Right atrium auricular region (tissue), 2 donors: ENCODE data around the gene EIF4EBP2. TPM values are rescaled to one million over a fixed set of nuclear protein-coding genes. Genes with fewer than 3 reads are reported as not detected.

Experiments used
- DNase-seq: peaks from one replicate; pipeline ENCODE4 v3.0.0-alpha.2; 2019; ENCODE audit warnings: low spot score
- H3K27ac ChIP-seq, 2 donors: fragments of 200-600 bp; sonication (generic); 1 replicate in 1 of 2; 2 replicates in 1 of 2; pipeline ENCODE4 v1.5.1; 2016 to 2019
- H3K27me3 ChIP-seq, 2 donors: fragments of 200-600 bp; sonication (generic); one replicate each; pipeline versions ENCODE4 v1.5.1 to v1.6.0; 2017 to 2019
- H3K36me3 ChIP-seq: fragments of 200-600 bp; sonication (generic); one replicate; pipeline ENCODE4 v1.5.1; 2016
- H3K4me1 ChIP-seq, 2 donors: fragments of 200-600 bp; sonication (generic); one replicate each; pipeline versions ENCODE4 v1.5.1 to v1.6.0; 2017 to 2019
- H3K4me3 ChIP-seq, 2 donors: fragments of 200-600 bp; sonication (generic); 1 replicate in 1 of 2; 2 replicates in 1 of 2; pipeline ENCODE4 v1.5.1; 2017 to 2019; ENCODE audit warnings: mild to moderate bottlenecking in 1 of 2, moderate library complexity in 1 of 2
- H3K9me3 ChIP-seq, 2 donors: fragments of 200-600 bp; sonication (generic); one replicate each; pipeline ENCODE4 v1.5.1; 2019
- total RNA-seq, 2 donors: library from RNA; depleted of rRNA; stranded (reverse); fragments of >200 nt; gene quantifications; one replicate each; pipeline ENCODE4 v1.1.0, GENCODE V29; 2016
- TF ChIP-seq, protein P1 (sequence below), 2 donors: fragments of 200-600 bp; sonication (generic); IDR thresholded peaks; one replicate each; pipeline ENCODE4 v1.5.1; 2019; ENCODE audit warnings: antibody characterized with exemption in 2 of 2

EIF4EBP2 gene
- total RNA-seq, 2 donors from 2014 or later, result 90.0 to 116 TPM

DNA sequence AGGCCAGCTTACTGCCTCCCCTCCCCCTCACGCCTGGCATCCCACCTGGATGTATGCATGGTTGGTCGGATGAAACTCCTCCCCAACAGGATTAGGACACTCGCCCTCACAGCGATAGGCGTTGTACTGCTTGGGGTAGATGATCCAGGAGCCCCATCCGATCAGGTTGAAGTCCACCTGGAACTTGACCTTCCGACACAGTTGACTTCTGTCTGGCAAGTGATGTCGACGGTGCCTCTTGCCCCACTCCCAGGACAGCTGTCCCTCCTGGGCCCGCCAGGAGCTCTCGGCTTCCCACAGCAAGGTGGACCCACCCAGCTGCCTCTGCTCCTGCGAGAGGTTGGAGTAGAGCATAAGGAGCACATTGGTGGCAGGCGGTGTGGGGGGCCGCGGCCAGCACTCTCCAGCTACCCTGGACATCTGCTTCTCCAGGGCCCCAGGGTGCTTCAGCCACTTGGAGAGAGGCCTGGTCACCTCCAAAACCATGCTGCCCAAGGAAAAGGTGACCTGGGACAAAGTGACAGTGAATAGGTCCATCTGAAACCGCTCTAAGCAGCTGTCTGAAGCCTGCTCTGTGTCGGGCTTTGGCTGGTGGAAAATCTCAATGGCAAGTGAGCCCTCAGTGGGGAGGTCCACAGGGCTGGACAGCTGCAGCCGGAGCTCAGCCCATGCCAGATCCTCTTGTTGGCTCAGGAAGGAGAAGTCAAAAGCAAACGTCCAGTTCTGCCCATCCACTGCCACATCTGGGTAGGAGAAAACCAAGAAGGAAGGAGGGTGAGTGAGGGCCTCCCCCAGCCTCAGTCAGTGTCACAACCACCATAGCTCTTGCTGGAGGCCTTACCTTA is 31.5 kb downstream of the EIF4EBP2 start:
- Histone ChIP-seq H3K36me3 (no peaks in the 10 kb centered on the region), H3K4me1 (peaks cover 0 to 40% of the 10 kb centered on the region in 2 donors), H3K4me3 (no peak overlapping the region), H3K27ac (no peak overlapping the region), H3K9me3 (no peaks in the 10 kb centered on the region), H3K27me3 (peaks cover 0 to 6% of the 10 kb centered on the region in 2 donors)
- TF ChIP-seq, protein P1, sequence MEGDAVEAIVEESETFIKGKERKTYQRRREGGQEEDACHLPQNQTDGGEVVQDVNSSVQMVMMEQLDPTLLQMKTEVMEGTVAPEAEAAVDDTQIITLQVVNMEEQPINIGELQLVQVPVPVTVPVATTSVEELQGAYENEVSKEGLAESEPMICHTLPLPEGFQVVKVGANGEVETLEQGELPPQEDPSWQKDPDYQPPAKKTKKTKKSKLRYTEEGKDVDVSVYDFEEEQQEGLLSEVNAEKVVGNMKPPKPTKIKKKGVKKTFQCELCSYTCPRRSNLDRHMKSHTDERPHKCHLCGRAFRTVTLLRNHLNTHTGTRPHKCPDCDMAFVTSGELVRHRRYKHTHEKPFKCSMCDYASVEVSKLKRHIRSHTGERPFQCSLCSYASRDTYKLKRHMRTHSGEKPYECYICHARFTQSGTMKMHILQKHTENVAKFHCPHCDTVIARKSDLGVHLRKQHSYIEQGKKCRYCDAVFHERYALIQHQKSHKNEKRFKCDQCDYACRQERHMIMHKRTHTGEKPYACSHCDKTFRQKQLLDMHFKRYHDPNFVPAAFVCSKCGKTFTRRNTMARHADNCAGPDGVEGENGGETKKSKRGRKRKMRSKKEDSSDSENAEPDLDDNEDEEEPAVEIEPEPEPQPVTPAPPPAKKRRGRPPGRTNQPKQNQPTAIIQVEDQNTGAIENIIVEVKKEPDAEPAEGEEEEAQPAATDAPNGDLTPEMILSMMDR (IDR thresholded peaks at IDR 0.05), result no peak
- DNase-seq, result no peak

DNA sequence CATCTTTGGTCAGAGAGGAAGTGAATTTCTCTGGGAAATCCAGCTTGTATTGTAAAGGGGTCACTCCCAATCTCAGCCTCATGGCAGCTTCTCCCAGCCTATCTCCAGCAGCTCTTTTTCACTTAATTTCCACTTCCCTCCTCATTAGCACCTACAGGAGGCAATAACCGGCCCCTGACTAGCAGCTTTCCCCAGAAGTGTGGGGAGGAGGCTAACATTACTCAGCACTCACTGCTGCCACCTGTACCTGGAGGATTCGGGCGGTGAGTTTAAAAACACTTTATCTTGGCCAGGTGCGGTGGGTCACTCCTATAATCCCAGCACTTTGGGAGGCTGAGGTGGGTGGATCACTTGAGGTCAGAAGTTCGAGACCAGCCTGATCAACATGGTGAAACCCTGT is 33.8 kb downstream of the EIF4EBP2 start:
- DNase-seq, result no peak
- TF ChIP-seq, protein P1 (IDR thresholded peaks at IDR 0.05), result no peak
- Histone ChIP-seq H3K36me3 (no peaks in the 10 kb centered on the region), H3K27ac (no peak overlapping the region), H3K4me1 (peaks cover 0 to 30% of the 10 kb centered on the region in 2 donors), H3K27me3 (peaks cover 0 to 6% of the 10 kb centered on the region in 2 donors), H3K4me3 (no peak overlapping the region), H3K9me3 (no peaks in the 10 kb centered on the region)

DNA sequence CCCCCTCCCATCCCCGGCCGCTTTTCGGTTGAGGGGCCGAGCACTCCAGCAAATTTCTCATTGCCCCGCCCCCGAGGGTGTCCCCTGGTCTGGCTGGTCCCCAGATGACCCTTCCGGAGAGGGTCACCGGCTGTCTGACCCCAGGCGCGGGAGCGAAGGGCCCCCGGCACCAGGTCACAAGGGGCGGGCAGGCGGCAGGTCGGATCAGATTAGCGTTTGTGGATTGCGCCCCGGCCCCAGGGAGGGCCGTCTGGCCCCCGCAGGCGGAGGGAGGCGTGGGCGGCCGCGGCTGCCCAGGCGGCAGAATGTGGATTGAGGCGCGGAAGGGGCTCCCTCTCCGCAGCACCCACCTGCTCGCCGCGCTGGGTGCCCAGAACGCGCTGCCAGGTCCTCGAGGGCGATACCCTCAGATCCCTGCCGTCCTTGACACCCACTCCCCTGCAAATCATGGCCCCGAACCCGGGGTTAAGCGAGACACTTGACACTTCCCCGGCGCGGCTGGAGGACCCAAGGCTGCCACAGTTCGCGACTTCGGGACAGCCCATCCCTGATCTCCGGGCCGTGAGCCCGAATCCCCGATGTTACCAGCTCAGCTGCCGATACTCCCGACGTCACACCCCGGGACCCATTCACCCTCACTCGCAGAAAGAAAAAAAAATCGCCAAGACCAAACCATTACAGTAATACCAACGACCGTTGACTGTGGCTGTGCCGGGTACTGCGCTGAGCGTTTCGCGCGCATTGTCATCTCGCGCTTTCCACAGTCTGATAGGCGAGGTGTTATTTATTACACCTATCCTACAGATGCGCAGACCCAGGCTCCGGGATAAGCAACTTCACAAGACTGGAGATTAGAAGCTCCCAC is 36.6 kb downstream of the EIF4EBP2 start:
- Histone ChIP-seq H3K4me3 (peak overlapping the region in 1 of 2 donors; percentile 39), H3K27ac (no peak overlapping the region), H3K9me3 (no peaks in the 10 kb centered on the region), H3K36me3 (no peaks in the 10 kb centered on the region), H3K27me3 (peaks cover 0 to 6% of the 10 kb centered on the region in 2 donors), H3K4me1 (peaks cover 0 to 20% of the 10 kb centered on the region in 2 donors)
- DNase-seq, result no peak
- TF ChIP-seq, protein P1 (IDR thresholded peaks at IDR 0.05), result no peak

DNA sequence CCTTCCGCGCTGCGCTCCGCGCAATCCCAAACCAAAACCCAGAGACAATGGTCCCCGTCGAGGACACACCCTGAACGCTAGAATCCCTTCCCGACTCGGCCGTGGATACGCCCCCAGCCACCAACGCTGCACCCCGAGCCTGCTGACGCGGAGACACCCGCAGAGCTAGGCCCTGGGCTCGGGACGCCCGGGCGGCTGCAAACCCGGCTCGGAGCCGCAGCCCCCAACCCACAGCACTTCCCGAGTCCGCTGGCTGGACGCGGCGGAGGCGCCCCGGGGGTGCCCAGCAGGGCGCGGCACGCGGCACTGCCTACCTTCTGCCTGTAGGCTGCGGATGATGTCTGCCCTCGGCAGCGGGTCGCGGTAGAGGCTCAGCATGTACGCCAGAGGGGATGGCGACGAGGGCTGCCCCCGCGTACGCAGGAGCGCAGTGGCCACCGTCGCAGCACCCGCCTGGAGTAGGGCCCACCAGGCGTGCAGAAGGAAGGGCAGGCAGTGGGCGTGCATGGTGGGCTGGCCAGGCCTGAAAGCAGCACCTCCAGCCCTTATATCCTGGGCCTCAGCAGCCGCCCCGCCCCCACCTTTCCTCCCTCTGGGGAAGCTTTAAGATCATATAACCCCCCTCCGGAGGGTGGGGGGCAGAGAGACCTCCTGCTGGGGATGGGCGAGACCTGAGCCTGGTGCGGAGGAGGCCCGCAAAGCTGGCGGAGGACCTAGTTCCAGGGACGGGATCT is 37.4 kb downstream of the EIF4EBP2 start, which contains the start of gene NODAL:
Gene NODAL, minus strand, starts transcription at position 521 of the 734 bp plus-strand sequence. Its CDS starts 14 bp downstream, at position 507.
- H3K27me3 ChIP-seq, result peaks cover 0 to 6% of the 10 kb centered on the region in 2 donors
- H3K4me3 ChIP-seq, result peak within 1 kb of the TSS in 1 of 2 donors; percentile 39

DNA sequence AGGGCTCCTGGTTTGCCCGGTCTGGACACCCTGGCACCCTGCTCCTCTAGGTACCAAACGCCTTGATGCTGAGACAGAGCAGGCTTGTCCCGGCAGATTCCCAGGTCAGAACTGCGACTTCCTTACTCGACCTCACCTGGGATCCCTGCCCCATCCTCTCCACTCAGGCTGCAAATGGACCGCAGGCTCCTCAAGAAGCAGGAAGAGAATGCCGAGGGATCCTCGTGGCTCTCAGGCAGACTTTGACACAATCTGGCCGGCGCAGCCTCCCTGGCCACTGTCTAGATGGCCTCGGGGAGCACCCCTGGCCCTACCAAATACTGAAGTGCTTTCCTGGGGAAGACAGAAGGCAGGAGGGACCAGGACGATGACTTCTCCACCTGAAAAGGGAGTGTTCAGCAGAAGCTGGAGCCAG is 38.0 kb downstream of the EIF4EBP2 start:
- no peaks in the 10 kb centered on the region for H3K9me3 ChIP-seq
- DNase-seq, result no peak
- peaks cover 0 to 28% of the 10 kb centered on the region in 2 donors for H3K4me1 ChIP-seq
- TF ChIP-seq, protein P1 (IDR thresholded peaks at IDR 0.05), result no peak
- no peak overlapping the region for H3K27ac ChIP-seq
- peaks cover 0 to 6% of the 10 kb centered on the region in 2 donors for H3K27me3 ChIP-seq
- H3K4me3 ChIP-seq, result no peak overlapping the region
- no peaks in the 10 kb centered on the region for H3K36me3 ChIP-seq

More for the DNA sequence above, 37.4 kb downstream of the EIF4EBP2 start, which contains the start of gene NODAL:
- H3K36me3 ChIP-seq, result no peaks in the 10 kb centered on the region
- no peak for DNase-seq
- H3K4me1 ChIP-seq, result peaks cover 0 to 28% of the 10 kb centered on the region in 2 donors
- TF ChIP-seq, protein P1 (IDR thresholded peaks at IDR 0.05), result no peak
- H3K9me3 ChIP-seq, result no peaks in the 10 kb centered on the region
- no peak within 1 kb of the TSS for H3K27ac ChIP-seq
